SH-SY5Y (cell line): Measurements from ENCODE around the gene KIAA0408.

Experiments
- GATA2 ChIP-seq: IDR thresholded peaks from 2 replicates; pipeline ENCODE4 v1.6.1; 2011; ENCODE audit warnings: mild to moderate bottlenecking, low read depth, low read length
- GATA3 ChIP-seq: IDR thresholded peaks from 2 replicates; pipeline ENCODE4 v1.6.1; 2011; ENCODE audit warnings: low read depth, mild to moderate bottlenecking, low read length, moderate library complexity

DNA sequence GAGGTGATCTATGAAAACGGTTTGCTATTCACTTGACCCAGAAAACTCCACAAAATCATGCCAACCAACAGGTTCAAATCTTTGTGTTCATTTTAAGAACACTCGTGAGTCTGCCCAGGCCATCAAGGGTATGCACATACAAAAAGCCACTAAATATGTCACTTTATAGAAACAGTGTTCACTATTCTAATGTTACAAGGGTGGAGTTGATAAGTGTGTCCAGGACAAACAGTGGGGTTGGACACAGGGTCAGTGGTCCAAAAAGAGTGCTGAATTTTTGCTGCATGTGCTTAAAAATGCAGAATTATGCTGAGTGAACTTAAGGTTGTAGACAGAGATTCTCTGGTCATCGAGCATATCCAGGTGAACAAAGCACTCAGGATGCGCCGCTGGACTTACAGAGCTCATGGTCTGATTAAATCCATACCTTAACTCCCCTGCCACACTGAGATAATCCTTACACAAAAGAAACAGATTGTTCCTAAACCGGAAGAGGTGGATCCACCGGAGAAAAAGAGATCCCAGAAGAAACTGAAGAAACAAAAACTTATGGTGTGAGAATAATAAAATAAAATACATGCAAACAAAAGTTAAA lies 23.5 kb downstream of the KIAA0408 start:
- TF ChIP-seq GATA2, result no peak
- no peak for TF ChIP-seq GATA3
